D721Med (cell line): ENCODE data around the gene ARHGDIA.

ENCODE experiments used
- DNase-seq: peaks from one replicate; pipeline ENCODE4 v3.0.0; 2011; ENCODE audit warnings: low spot score; ENCODE audit not compliant: insufficient read length
- FAIRE-seq: peaks from 2 replicates; lab custom pipeline; 2011; peaks lifted over from hg19 to GRCh38; lab: Jason Lieb, UNC
- CTCF ChIP-seq: IDR thresholded peaks from 2 replicates; pipeline ENCODE4 v1.5.1; 2012; ENCODE audit warnings: mild to moderate bottlenecking, control low read depth; ENCODE audit not compliant: insufficient read depth; ENCODE audit errors: missing control alignments

The ARHGDIA gene

GRCh38 chr17:81905424-81905875, 34.3 kb upstream of the ARHGDIA start:
- DNase-seq (no peak), FAIRE-seq (no peak)
- TF ChIP-seq CTCF = no peak

DNA sequence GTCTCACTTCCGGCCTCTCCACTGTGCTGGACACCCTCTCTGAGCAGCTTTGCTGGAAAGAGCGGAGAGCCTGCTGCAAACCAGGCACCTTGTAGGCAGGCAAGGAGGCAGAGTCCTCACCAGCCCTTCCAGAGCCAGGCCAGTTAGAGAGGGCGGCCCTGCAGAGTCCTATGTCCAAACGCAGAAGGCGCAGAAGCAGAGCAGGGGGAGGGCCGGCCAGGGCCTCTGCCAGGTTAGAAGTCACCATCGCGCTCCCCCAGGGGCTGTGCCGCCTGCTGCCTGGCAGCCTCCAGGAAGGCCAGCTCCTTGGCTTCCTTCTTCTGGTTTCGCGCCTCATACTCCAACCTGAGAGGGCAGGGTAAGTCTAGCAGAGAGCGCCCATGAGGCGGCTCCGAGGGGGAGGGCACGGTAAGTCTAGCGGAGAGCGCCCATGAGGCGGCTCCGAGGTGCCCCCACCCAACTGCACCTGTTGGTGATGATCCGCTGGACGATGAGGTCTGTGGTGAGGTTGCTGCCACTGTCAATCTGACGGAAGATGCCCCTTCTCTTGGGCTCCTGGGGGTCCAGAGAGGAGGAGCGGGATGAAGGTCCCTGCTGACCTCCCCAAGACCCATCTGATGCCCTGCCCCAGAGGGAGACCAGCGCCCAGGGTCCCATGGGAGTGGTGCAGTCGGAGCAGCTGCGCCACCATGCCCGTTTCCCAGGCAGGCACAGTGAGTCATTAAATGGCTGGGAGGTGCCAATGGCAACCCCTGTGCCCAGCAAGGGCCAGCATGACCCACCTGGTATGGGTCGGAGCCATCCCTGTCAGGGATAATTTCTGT, 33.7 kb upstream of the ARHGDIA start:
- FAIRE-seq (no peak), DNase-seq (no peak)
- no peak for TF ChIP-seq CTCF

DNA sequence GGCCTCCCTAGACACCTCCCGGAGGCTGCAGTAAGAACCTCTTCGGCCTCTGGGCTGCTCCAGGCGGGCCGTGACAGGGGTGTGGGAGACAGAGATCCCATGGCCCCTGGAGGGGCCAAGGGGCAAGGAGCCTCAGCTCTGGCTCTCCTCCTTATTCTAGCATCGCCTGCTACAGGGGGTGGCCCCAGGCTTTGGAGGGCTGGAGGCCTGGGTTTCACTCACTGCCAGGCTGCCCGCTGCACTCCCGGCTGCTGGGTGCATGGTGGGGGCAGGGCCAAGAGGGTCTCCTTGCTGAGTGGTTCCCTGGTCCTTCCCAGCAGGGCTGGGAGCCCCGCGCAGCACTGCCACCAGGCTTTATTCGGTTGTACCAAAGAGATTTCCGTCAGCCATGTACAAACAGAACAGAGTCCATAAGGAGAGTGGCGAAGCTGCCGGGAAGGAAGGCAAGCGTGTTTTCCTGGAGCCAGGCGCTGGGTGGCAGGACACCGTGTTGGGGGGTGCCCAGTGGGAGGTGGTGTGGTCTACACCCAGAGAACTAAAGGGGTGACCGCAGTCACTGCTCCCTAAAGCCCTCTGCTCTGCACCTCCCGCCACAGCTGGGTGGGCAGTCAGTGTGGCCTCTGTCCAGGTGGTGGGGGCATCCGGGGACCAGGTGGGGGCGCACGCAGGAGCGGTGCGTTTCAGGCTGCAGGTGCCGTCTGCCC, 32.9 kb upstream of the ARHGDIA start:
- TF ChIP-seq CTCF = no peak
- FAIRE-seq (no peak), DNase-seq (no peak)

DNA sequence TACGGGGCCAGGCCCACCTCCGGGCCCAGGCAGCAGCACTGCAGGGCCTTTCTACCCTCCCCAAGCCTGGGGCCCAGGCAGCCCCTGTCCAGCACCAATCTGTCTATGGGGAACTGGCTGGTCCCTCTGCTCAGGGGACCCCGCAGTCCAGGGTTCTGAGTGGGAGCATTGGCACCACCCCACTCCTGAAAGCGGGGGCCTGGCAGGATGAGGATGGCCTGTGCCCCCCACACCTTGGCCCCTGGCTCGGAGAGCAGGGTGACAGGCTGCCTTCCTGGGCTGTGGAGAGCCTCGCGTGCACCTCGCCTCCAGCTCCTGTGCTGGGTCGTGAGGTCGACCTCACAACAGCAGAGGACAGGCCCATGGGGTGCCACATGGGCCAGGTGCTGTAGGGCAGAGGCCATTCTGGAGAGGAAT, 32.3 kb upstream of the ARHGDIA start:
- no peak for DNase-seq
- no peak for FAIRE-seq
- no peak for TF ChIP-seq CTCF

- FAIRE-seq = no peak
- no peak for TF ChIP-seq CTCF
- DNase-seq = no peak
These were observed 31.7 kb upstream of the ARHGDIA start for GRCh38 chr17:81902653-81903414.

GRCh38 chr17:81902023-81902652, 31.0 kb upstream of the ARHGDIA start, which contains the start of gene NPB:
NPB (plus strand) TSS chr17:81902238; CDS start chr17:81902278, 40 bp downstream.
- DNase-seq (no peak), FAIRE-seq (no peak)
- no peak for TF ChIP-seq CTCF
